ENCODE data around the gene FBRSL1.

The FBRSL1 gene

DNA sequence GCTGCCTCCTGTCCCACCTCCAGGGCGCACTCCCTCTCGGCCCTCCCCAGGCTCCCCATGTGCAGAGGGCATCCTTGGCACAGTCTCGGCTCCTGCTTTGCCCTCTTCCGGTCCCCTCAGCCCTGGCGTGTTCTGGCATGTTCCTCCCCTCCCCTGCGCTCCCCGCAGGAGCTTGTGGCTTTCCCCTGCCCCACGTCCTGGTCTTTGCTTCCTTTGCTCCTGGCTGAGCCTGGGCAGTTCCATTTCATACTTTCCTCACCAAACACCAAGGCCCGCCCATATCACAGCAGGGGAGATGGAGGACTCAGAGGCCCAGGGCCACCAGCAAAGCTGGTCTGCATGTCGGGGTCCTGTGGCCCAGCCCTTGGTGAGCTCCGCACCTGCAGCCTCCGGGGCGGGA, 56.0 kb downstream of the FBRSL1 start:
- DNase-seq, result no peak

DNA sequence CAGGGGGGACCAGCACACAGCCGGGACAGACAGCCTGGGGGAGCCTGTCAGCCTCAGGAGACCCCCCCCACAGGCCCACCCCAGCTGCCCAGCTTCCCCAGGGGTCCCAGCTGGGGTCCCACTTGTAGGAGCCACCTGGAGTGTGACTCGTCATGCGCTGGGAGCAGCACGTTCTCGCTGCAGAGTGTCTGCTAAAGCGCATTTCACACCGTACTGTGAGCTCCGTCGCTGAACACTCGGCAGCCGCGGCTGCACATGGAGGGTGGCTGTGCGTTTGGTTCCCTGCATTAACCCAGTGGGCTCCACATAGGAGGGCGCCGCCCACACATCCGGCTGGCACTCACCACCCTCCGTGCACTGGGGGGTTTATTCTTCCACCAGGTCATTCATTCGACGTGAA, 56.7 kb downstream of the FBRSL1 start:
- DNase-seq, result no peak

GRCh38 chr12:132547205-132547740, 57.3 kb downstream of the FBRSL1 start:
- no peak for DNase-seq

- DNase-seq, result no peak
These were observed 58.6 kb downstream of the FBRSL1 start for GRCh38 chr12:132548430-132549058.

GRCh38 chr12:132549059-132549458, 59.1 kb downstream of the FBRSL1 start:
- no peak for DNase-seq

DNA sequence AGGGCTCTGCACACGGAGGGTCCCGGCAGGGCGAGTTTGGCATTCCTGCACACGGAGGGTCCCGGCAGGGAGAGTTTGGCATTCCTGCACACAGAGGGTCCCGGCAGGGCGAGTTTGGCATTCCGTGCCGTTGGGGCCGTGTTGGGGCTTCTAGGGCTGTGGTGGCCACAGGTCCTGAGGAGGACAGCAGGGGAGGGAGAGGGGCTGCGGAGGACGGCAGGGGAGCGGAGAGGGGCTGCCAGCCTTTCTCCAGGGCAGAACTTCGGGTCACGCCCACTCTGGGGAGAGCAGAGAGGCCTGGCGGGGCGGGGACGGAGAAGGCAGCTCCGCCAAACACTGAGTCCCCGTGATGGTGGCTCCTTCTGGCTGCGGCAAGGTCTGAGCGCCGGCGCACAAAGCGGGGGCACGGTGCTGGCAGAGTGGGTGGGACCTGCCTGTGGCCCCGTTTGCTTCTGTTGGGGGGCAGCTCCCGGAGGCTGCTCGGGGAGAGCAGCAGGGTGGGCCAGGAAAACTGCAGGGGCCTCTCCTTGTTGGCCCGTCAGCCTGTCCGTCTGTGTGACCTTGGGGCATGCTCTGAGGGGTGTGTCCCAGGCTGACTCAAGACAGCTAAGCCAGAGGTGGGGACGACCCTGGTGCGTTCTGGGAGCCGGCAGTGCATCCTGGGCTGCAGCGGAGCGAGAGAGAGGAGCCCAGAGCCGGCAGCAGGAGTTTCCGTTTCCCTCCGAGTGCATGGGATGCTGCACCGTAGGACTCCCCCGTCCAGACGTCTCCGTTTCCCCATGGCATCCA, 60.3 kb downstream of the FBRSL1 start:
- no peak for DNase-seq

DNA sequence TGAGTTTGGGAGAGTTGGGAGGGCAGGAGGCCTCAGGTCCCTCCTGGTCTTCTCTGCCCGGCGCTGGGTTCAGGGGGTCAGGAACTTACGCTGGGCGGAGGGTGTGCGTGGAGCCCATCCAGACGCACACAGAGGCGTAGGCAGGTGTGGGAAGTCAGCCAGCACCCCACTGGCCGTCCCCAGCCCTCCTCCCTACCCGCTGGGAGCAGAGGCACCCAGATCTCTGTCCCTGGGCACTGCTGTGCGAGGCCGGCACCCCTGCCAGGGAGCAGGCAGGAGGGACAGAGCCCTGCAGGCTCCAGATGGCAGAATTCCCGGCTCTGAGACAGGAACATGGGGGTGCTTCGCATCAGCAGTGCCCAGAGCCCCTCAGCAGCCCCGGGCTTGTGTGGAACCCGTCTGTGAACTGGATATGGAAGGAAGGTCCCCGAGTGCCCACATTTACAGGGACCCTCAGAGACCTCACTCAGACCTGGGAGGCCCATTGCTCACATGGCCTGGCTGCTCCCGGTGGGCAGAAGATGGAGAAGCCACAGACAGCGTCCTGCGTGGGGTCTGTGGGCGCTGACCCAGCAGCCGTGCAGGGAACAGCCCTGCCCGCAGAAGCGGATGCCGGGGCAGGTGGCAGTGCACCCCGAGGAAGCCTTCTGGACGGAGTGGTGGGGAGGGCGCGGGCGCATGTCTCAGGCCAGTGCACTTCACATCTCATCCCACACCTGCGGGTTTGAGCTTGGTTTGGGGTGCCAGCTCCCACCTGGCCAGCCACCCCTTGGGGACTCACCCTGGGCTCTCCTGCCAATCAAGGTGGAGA, 61.1 kb downstream of the FBRSL1 start:
- DNase-seq, result no peak

DNA sequence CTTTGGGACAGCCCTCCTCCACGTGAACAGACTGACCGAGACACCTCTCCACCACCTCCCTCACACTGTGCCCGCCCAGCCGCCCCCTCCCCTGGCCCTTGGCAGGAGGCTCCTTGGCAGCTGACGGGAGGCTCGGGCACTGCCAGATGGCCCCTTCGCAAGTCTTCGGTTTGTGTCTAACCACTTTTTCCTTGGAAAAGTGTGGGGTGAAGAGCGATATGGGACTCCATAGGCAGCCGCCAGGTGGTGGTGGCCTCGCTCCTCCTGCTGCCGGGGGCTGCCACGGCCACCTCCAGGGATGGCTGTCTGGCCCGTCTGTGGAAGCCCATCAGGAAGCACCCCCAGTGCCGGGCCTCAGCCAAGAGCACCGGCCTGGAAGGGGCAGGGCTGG, 61.7 kb downstream of the FBRSL1 start:
- DNase-seq, result no peak

DNA sequence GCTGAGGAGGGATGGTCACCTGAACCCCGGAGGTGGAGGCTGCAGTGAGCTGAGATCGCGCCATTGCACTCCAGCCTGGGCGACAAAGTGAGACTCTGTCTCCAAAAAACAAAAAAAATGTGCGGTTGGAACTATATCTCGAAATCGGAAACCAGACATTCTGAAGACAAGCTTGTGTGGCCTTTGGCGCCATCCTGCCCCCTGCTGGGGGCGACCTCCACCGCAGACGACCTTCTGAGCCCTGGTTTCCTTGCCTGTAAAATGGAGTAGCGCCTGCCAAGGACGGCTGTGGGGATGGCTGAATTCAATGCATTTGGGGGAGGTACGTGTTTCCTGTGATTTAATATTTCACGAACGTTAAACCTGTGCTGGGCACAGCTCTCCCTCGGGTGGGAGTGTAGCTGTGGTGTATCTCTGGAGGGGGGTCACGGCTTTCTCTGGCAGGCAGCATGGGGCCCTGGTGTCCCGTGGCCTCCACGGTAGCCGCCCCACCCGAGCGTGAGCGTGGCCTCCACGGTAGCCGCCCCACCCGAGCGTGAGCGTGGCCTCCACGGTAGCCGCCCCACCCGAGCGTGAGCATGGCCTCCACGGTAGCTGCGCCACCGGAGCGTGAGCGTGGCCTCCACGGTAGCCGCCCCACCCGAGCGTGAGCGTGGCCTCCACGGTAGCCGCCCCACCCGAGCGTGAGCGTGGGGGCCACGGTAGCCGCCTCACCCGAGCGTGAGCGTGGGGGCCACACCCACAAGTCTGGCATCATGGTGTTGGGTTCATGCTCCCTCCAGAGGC, 65.1 kb downstream of the FBRSL1 start:
- peak; percentile 49 for DNase-seq

DNA sequence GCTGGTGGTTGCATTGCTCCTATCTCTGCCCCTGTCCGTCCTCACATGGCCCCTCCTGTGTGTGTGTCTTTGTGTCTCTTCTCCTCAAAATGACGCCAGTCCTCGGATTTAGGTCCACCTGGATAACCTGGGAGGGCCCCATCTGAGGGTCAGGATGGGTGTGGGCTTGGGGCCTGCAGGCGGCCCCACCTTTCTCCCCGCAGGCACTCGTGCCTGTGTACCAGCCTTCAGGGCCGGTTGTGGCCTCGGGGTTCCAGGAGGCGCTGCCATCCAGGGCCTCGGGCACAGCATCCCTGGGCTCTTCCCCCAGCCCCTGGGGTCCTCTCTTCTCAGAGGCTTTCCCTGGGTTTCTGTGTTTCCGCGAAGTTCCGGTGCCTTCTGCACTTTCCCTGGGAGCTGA, 65.7 kb downstream of the FBRSL1 start:
- DNase-seq, result no peak

- no peak for DNase-seq
These were observed 66.3 kb downstream of the FBRSL1 start for GRCh38 chr12:132556216-132556615.

GRCh38 chr12:132556801-132557200, 66.8 kb downstream of the FBRSL1 start:
- no peak for DNase-seq

DNA sequence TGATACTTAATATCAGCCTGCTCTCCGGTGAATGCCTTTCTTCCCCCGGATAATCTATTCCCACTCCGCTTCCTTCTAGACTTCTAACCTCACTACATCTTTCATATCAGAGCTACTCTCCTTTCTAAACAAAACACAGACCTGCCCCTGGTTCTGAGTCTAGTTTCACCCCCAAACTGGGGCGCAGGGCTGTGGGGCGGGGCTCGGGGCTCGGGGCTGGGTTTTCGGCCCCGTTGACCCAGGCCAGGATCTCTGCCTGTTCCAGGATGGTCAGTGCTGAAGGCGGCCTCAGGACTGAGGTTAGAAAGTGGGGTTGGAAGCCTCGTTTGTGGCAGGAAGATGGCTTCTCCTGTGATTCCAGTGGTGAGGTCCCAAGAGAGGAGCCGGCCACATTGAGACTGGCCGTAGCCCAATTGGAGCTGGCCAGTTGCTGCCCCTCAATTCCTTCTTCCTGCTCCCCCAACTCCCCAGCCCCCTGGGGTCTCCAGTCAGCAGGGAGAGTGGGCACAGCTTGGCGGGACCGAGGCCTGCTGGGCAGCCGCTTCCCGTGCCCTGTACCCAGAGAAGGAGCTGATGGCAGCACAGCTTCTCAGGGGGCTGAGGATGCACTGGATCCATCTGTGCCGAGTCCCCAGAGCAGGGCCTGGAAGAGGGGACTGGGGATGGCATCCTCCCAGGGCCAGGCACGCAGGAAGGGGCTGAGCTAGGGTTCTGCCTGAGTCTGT, 67.5 kb downstream of the FBRSL1 start:
- DNase-seq, result no peak

GRCh38 chr12:132558042-132558856, 68.3 kb downstream of the FBRSL1 start:
- peak; percentile 66 for DNase-seq

GRCh38 chr12:132558861-132559623, 69.1 kb downstream of the FBRSL1 start:
- DNase-seq, result peak; percentile 62

- peak; percentile 81 for DNase-seq
These were observed 69.9 kb downstream of the FBRSL1 start for GRCh38 chr12:132559652-132560363.

GRCh38 chr12:132560364-132560613, 70.3 kb downstream of the FBRSL1 start:
- no peak for DNase-seq

- peak; percentile 92 for DNase-seq
These were observed 70.9 kb downstream of the FBRSL1 start for GRCh38 chr12:132560614-132561426.
